ENCODE data around the gene NLRP14.

The NLRP14 gene, protein sequence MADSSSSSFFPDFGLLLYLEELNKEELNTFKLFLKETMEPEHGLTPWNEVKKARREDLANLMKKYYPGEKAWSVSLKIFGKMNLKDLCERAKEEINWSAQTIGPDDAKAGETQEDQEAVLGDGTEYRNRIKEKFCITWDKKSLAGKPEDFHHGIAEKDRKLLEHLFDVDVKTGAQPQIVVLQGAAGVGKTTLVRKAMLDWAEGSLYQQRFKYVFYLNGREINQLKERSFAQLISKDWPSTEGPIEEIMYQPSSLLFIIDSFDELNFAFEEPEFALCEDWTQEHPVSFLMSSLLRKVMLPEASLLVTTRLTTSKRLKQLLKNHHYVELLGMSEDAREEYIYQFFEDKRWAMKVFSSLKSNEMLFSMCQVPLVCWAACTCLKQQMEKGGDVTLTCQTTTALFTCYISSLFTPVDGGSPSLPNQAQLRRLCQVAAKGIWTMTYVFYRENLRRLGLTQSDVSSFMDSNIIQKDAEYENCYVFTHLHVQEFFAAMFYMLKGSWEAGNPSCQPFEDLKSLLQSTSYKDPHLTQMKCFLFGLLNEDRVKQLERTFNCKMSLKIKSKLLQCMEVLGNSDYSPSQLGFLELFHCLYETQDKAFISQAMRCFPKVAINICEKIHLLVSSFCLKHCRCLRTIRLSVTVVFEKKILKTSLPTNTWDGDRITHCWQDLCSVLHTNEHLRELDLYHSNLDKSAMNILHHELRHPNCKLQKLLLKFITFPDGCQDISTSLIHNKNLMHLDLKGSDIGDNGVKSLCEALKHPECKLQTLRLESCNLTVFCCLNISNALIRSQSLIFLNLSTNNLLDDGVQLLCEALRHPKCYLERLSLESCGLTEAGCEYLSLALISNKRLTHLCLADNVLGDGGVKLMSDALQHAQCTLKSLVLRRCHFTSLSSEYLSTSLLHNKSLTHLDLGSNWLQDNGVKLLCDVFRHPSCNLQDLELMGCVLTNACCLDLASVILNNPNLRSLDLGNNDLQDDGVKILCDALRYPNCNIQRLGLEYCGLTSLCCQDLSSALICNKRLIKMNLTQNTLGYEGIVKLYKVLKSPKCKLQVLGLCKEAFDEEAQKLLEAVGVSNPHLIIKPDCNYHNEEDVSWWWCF

DNA sequence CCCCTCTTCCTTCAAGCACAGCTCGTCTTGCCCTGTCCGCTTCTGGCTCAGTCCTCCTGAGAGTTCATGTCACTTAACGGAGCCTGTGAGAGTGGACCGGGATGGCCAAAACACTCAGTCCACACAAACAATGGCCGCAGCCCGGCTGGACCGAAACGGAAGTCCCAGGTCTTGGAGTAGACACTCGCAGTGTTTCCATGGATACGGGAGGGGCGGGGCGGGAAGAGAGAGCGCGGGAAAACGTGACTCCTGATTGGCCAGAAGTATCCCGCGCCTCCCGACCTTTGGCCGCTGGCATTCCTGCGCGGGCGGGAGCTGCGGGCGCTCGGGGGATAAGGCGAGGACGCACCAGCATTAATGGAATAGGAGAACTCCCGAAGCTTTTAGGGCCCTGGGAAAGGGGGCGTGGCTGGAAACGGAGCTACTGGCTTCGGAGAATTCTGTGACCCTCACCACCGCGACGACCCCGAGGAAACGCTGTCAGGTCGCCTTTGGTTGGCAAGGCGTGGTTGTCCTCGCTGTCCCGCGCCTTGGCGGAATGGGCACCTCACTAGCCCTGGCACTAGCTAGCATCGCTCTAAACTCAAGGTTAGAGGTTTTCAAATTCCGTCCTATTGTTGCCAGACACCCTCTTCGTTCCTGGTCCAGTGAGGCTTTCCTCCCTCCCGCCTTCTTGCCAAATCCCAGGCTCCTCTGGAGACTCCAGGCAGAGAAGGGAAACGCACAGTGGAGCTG is at the start of gene NLRP14, which contains the start of gene ZNF214:
Gene NLRP14 (plus strand): TSS at position 297 of the 735 bp plus-strand sequence. CDS start 18,108 bp downstream, outside the sequence.
Gene ZNF214 (minus strand): TSS at position 164 of the 735 bp plus-strand sequence. CDS start 17,511 bp downstream, outside the sequence.
- peak; percentile 90 for DNase-seq

DNA sequence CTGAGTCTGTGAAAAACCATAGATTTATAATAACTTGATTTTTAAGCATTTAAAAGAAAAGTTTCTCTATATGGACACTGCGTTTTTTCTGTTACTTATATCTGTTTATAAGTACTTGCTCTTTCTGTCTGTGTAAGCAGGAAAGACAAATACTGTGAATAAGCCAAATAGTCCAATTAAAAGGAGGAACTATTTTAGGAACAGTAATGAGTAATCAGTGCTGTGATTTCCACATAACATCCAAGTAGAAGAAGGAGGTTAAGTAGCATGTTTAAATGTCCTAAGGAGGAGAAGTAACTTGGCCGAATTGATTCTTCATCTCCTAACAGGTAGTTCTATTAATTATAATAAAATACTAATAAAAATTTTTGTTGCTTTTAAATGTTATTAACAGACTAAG is 40.9 kb upstream of the NLRP14 start:
- DNase-seq = no peak

DNA sequence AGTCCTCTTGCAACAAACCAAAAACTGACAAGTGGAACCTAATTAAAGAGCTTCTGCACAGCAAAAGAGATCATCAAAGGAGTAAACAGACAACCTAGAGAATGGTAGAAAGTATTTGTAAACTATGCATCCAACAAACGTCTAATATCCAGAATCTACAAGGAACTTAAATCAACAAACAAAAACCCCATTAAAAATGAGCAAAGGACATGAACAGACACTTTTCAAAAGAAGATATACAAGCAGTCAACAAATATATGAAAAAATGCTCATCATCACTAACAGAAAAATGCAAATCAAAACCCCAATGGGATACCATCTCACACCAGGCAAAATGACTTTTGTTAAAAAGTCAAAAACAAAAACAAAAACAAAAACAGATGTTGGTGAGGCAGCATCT is 33.8 kb upstream of the NLRP14 start:
- DNase-seq = no peak

DNA sequence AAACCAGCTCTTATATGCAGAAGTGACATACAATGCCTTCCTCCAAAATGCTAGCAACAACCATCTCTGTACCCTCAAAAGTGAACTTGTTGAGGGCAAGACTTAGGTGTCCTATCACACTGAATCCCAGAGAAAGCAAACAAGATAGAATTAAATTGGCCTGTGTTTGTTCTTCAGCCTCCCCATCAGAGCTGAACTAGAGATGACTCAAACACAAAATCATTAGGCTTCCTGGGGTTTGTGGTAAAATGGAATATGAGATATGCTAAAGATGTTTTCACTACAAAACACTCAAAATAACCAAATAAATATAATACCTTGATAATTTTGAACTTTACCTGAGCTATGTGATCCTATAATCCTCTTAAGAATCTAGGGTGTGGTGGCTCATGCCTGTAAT is 31.8 kb upstream of the NLRP14 start:
- DNase-seq = no peak

DNA sequence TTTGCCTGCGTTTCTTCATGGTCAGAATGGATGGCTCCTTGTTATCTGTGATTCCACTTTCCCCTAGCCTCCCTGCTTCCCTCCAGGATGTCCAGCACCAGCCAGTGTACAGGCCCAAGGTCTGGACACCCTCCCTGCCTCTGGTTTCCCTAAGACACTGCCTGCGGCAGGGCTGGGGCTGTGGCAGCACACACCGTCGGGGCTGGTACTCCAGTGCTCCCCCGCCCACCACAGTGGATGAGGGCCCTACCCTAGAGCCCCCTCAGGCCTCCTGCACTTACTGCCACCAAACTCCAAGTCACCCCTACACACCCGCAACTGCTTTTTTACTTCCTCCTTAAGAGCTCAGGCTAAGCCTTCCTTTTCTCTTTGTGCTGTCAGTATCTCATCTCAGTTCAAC is 29.1 kb upstream of the NLRP14 start:
- no peak for DNase-seq

DNA sequence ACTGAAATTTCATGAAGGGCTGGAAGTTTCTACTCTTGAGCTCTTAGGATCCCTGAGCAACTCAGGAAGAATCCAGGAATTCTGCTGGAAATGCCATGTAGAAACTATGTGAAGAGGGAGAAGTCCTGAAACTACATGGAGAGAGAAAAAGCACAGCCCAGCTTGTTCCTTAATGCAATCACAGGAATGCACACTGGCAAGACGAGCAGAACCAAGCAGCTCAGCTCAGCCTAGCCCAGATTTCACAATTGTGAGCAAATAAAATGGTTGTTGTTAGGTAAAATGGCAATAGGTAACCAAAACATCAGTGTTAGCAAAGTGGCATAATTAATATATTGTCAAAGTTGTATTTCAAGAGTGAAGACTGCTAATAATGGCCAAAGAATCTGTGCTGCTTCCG is 28.3 kb upstream of the NLRP14 start:
- DNase-seq = no peak

DNA sequence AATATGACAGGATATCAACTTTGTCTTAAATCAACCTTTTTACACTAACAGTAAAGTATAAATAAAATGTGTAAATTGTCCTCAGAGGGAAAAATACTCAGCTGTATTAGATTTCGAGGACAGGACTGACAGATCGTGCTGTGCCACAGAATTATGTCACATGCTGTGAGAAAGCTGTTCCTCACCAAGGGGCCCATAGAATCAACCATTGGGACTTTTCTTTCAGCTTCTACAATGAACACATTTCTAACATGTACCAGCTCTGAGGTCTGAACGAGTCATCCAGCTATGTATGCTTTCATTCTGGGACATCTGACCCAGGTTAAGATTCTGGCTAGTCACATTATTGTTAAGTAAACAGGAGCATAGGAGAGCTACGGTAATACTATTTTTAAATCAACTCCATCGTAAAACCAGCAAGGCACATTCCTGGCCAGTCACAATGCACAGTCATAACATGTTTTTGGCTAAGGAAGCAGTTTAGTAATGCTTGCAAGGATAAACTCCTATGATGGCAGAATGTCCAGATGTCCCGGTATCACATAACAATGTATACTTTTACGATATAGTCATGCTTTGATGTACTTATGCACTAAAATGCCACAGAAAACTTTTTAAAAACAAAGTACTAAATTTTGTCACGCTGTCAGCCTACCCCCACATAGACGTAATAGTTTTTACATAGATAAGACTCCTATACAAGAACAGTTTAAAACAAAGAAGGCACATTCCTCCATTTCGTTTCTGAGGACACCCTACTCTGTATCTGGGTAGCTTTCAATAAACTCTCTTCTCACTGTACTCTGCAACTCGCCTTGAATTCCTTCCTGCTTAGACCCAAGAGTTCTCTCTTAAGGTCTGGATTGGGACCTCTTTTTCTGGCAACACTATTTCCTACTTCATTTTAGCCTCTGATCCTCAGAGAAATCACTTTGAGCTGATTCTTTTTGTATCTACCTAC is 27.5 kb upstream of the NLRP14 start:
- no peak for DNase-seq

DNA sequence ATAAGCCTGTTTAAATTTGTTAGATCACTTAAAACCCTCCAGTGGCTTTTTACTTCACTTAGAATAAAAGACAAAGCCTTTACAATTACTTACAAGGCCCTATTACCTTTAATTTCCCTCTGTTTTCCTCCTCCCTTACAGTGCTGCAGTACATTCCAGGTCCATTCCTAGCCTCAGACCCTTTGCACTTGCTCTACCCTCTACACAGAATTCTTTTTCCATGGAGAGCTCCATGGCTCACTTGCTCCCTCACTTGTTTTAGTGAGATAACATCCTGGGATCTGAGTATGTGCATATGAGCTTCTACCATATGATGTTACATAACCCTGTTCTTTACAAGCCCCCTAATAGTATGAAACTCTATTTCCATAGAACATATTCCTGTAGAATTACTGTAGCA is 24.6 kb upstream of the NLRP14 start:
- no peak for DNase-seq

DNA sequence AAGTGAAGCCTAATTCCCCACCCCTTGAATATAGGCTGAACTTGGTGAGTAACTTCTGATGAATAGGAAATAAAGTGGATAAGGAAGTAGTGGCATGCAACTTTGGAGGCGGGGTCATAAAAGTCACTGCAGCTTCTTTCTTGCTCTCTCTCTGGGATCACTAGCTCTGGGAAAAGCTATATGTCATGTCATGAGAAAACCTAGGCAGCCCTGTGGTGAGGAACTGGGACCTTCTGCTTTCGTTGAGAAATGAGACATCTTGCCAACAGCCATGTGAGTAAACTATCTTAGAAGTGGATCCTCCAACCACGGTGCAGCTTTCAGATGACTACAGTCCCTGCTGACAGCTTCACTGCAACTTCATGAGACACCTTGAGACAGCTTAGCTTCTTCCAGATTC is 15.8 kb upstream of the NLRP14 start:
- no peak for DNase-seq

DNA sequence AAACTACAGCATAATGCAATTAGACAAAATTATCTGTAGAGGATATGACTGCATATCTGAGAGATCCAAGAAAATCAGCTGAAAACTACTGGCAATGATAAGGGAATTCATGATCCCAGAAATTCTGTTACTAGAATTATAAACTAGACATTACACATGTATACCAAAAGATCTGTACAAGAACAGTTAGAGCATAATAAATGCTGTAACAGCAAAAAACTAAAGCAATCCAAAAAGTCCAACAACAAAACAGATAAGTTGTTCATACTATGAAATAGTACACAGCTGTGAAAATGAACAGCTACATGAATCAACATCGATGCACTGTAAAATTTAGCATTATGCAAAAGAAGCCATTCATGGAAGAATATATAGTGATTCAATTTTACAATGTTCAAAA is 6.2 kb upstream of the NLRP14 start:
- DNase-seq = no peak

DNA sequence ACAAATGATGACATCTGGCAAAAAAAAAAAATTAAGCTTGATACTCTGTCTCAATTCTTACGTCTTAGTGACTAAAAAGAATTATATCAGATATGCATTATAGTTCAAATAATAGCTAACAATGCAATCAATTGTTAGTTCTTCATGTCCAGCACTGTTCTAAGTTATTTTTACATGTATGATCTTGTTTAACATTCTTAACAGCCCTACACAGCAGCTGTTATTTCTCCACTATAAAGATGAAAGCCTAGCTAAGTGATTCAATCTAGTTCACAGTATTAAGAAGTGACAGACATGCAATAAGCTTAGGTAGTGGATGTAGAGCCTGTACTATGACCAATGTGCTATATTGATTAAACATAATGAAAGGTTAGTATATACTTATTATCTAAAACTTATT is 4.3 kb upstream of the NLRP14 start:
- no peak for DNase-seq

DNA sequence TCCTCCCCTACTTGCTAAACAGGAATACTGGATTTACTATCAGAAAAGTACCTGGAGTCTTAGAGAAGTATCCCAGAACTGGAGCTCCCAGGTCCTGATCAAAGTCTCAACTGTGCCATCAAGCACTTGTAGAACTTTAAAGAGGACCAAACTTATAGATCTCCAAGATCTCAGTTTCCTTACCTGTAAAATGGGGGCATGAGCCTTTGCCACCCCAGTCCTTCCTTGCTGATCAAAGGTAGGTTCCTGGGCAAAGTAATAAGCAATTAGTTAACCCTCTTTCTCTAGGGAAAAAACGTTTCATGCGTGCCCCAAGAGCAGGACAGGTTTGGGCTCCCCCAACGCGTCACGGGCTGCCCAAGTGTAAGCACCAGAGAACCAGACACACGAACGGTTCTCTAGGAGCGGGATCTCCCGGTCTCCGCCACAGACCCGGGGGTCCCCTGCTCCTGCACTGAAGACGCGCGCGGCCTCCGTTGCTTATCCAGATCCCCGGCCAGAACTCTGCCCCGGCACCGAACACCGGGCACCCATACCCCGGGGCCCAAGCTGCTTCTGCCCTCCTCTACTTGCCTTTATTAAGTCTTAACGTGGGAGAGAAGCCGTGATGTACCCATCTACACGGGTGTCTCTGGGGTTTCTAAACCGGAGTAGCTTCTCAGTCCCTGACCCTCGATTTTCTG is 638 bp upstream of the NLRP14 start:
- peak; percentile 58 for DNase-seq

DNA sequence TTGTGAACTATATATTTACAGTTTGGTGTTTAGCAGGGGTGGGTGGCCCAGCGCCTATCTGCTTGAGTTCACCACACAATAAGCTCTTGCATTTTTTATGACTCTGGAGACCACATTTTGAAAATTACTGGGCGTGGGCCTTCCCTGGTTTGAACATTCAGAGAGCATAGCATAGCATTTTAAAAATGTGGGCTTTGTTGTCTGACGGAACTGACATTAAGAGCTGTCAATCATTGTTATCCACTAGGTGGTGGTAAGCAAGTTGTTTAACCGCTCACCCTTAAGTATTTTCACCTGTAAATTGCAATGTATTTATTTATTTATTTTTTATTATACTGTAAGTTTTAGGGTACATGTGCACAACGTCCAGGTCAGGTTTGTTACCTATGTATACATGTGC is 1.0 kb downstream of the NLRP14 start:
- DNase-seq = no peak

DNA sequence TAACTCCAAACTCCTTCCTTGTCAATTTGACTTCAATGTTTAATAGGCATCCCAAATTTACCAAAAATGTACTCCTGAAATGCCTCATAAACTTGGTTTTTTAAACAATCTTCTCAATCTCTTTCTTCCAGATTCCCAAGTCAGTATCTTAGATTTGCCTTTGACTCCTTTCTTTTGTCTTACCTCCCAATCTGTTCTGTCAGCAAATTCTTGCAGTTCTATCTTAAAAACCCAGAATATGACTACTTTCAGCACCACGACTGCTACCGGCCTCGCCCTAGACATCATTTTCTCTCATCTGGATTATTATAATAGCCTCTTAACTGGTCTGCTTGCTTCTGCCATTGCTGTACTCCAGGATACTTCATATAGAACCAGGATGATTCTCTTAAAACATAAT is 7.9 kb downstream of the NLRP14 start:
- no peak for DNase-seq

DNA sequence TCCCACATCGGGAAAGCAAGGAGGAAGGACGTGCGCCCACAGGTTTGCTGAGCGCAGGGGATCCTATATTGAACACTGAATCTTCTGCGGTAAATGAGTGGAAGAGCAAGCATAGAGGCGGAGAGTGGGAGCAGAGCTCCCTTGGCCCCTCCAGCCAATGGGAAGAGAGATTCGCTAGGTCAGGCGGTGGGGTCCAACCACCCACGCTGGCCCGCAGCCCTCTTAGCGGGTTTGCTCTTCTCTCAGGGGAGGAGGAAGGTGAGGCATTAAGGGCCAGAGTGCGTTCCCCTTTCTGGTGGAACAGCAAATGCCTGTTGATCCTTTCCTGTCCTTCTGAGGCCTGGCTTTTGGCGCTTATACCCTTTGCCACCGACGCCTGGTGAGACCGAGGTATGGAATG is 10.6 kb downstream of the NLRP14 start:
- no peak for DNase-seq

DNA sequence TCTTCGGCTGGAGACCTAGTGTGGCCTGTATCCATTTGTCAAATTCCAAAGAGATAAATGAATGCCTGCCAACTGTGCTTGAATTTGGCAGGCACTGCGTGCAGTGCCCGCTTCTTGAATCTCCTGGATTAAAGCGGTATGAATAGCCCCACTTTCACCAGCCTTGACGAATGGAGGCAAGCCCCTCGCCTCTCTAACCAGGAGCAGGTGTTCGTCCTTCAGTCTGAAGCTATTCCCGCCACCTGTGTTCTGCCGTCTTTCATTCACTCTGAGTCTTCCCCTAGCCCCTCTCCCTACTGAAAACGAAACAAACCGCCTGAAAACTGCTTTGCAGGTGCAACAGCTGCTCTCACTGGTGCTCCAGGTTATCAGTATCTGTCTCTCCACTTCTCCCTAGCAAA is 11.2 kb downstream of the NLRP14 start:
- no peak for DNase-seq

DNA sequence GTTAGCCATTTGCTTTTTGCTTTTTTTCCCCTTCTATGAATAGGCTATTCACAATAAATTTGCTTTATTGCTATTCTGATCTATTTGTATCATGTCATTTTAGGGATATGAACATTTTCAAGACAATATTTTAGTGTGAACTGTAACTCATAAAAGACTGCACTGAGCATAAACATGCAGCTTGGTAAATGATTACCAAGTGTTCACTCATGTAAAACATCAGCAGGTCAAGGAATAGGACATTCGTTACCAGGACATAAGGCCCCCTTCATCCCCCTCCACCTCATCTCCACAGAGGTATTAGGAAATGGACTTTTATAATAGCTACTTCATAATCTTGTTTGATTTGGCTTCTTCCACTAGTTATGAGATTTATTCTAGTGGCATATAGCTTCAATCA is 12.4 kb downstream of the NLRP14 start:
- DNase-seq = no peak

DNA sequence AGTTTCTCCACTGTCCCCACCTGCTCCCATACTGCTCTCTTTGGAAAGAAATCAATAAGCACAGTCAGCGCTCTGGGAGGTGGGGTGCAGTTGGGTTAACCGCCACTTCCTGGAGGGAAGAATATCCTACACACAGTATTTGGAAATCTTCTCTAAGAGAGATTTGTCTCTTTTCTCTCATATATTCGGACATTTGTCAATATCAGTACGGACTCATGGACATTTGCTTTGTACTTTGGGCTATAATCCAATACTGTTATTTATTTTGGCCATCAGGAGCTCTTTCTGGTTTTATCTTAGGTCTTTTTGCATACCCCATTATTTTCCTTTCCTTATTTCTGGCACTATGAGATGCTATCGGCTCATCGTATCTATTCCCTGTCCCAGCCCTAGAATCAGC is 13.7 kb downstream of the NLRP14 start:
- no peak for DNase-seq

DNA sequence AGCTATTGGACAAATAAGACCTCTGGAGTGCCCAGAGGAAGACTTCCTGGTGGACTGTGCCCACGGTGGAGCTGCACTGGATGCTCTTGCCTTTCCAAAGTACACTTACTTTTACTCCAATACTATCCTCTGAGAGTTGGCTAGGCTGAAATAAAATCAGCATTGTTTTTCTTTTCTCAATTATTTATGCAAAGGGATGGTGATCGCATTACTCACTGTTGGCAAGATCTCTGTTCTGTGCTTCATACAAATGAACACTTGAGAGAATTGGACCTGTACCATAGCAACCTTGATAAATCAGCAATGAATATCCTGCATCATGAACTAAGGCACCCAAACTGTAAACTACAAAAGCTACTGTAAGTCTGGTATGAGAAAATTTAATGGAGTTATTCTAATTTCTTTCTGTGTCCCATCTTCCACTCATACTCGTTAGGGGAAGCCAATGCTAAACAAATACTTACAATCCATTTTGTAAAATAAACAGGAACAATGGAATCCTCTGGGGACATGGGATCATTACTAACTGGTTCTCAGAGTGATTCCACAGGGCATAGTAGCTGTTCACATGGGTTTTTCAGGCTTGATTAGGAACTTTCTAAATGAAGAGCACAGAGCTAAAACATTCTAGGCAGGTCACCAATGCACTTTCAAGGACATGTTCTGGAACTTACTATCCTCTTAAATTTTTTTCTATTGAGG is 26.3 kb downstream of the NLRP14 start:
- DNase-seq = no peak

DNA sequence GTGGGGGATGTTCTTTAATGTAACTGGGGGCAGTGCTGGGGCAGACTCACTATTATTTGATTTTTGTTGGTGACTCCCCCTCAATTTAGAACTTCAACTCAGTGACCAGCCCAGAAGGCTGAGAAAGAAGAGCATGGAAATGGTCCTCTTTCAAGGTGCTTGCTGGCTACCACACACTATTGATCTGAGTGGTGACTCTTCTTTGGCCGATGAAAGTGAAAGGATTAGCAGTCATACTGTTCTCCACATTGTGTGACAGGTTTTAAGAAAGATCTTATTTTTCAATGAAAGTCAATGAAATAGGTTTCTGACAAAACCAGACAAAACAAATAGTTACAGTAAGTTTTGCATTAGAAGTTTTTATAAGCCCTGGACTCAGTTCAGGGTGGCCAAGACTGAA is 29.9 kb downstream of the NLRP14 start:
- no peak for DNase-seq
